PC-9 (cell line): Measurements from ENCODE around the gene CYTH3. TPM values are rescaled to one million over a fixed set of nuclear protein-coding genes. Genes with fewer than 3 reads are reported as not detected.

Source experiments
- BruUV-seq: library from RNA; stranded (reverse); fragments of 400-500 nt; replicated peaks from 2 replicates; lab custom pipeline; 2021; lab: Mats Ljungman, UMichigan
- CTCF ChIA-PET: fragments of 300-600 bp; sonication (Branson Sonifier 250); formaldehyde crosslinking; loops from one replicate; lab custom pipeline; 2022; ENCODE audit warnings: antibody characterized with exemption; lab: Charles Lee
- POLR2A ChIA-PET: fragments of 300-600 bp; sonication (Branson Sonifier 250); formaldehyde crosslinking; loops from one replicate; lab custom pipeline; 2022; ENCODE audit warnings: antibody characterized with exemption; ENCODE audit not compliant: unreplicated experiment; lab: Charles Lee
- DNase-seq, 2 experiments: peaks; one replicate each; pipeline versions ENCODE4 v3.0.0 to v3.0.0-alpha.2; 2015 to 2022; ENCODE audit warnings: mixed read lengths in 1 of 2
- H2AFZ ChIP-seq: fragments of 200-600 bp; sonication (generic); 2 replicates; pipeline ENCODE4 v1.8.1; 2017; ENCODE audit warnings: antibody characterized with exemption
- H3F3A ChIP-seq: fragments of 200-600 bp; sonication (generic); 2 replicates; pipeline ENCODE4 v1.8.1; 2017; ENCODE audit warnings: antibody characterized with exemption, mild to moderate bottlenecking, low read depth; ENCODE audit not compliant: insufficient read depth
- H3K27ac ChIP-seq: fragments of 200-600 bp; sonication (generic); 2 replicates; pipeline ENCODE4 v1.6.1; 2016; ENCODE audit warnings: mixed run types
- H3K27me3 ChIP-seq: fragments of 200-600 bp; sonication (generic); 2 replicates; pipeline ENCODE4 v1.6.1; 2016; ENCODE audit warnings: low read depth, mixed run types; ENCODE audit not compliant: insufficient read depth
- H3K36me3 ChIP-seq: fragments of 200-600 bp; sonication (generic); 2 replicates; pipeline ENCODE4 v1.6.1; 2016; ENCODE audit warnings: low read depth, mixed run types
- H3K4me1 ChIP-seq: fragments of 200-600 bp; sonication (generic); replicated peaks from 2 replicates; pipeline ENCODE4 v1.6.1; 2016; ENCODE audit warnings: mixed run types; ENCODE audit not compliant: insufficient read depth
- H3K4me2 ChIP-seq: fragments of 200-600 bp; sonication (generic); 2 replicates; pipeline ENCODE4 v1.6.1; 2017; ENCODE audit warnings: mixed run types
- H3K4me3 ChIP-seq: fragments of 200-600 bp; sonication (generic); 2 replicates; pipeline ENCODE4 v1.6.1; 2016; ENCODE audit warnings: mixed run types
- H3K79me2 ChIP-seq: fragments of 200-600 bp; sonication (generic); 2 replicates; pipeline ENCODE4 v1.6.1; 2017; ENCODE audit warnings: low read depth, mixed run types
- H3K9me2 ChIP-seq: fragments of 200-600 bp; sonication (generic); 2 replicates; pipeline ENCODE4 v1.8.1; 2017; ENCODE audit warnings: mild to moderate bottlenecking; ENCODE audit not compliant: insufficient read depth
- H3K9me3 ChIP-seq: fragments of 200-600 bp; sonication (generic); 2 replicates; pipeline ENCODE4 v1.8.1; 2016; ENCODE audit warnings: low read depth; ENCODE audit not compliant: insufficient read depth
- H4K20me1 ChIP-seq: fragments of 200-600 bp; sonication (generic); 2 replicates; pipeline ENCODE4 v1.8.1; 2017; ENCODE audit not compliant: insufficient read depth
- CTCF ChIP-seq: fragments of 200-600 bp; sonication (generic); conservative IDR thresholded peaks from 2 replicates; pipeline ENCODE4 v1.6.1; 2017; ENCODE audit warnings: mixed run types, antibody characterized with exemption, mild to moderate bottlenecking, moderate library complexity
- EZH2 ChIP-seq: fragments of 200-600 bp; sonication (generic); IDR thresholded peaks from 2 replicates; pipeline ENCODE4 v1.8.0; 2017; ENCODE audit warnings: antibody characterized with exemption, low read depth
- intact Hi-C: fragments of 100-400 bp; cut with micrococcal nuclease; formaldehyde crosslinking; loops from one replicate; pipeline ENCODE4 v1.10.0; 2022; ENCODE audit not compliant: unreplicated experiment
- total RNA-seq: library from RNA; stranded (reverse); gene quantifications from 2 replicates; pipeline ENCODE4 v1.2.3, GENCODE V29; 2021

The CYTH3 gene
- total RNA-seq, 1 experiment from 2014 or later = 84.4 TPM

- Histone ChIP-seq H3K9me3 (no peaks in the 10 kb centered on the region), H3K27me3 (no peaks in the 10 kb centered on the region), H4K20me1 (no peaks in the 10 kb centered on the region), H3K4me3 (no peak overlapping the region), H3F3A (0 out of 2 replicates have a peak, but pooled peaks cover 5% of the 10 kb centered on the region), H3K27ac (no peak overlapping the region), H3K79me2 (peaks cover 73% of the 10 kb centered on the region), H3K4me1 (0 out of 2 replicates have a peak, but pooled peaks cover 6% of the 10 kb centered on the region), H3K4me2 (no peak overlapping the region), H3K36me3 (no peaks in the 10 kb centered on the region), H3K9me2 (no peaks in the 10 kb centered on the region), H2AFZ (no peak overlapping the region)
- ChIA-PET CTCF (interaction anchor here (0.5 kb wide), 1 partner anchor 116 kb away, joined by 8 read pairs; no protein-coding TSS in a partner anchor), POLR2A (interaction anchor here (0.6 kb wide), 2 partner anchors 165 to 460 kb away, joined by 3 to 10 read pairs; no protein-coding TSS in a partner anchor)
- intact Hi-C loops = loop anchor here (1.0 kb wide), 1 partner anchor 10 kb away; no protein-coding TSS in a partner anchor
- TF ChIP-seq CTCF = no peak
- no peak for TF ChIP-seq EZH2
- no peak for DNase-seq
- no TSS peak for BruUV-seq
These were observed 11.9 kb downstream of the CYTH3 start for GRCh38 chr7:6260291-6261187.

GRCh38 chr7:6259257-6259656, 13.2 kb downstream of the CYTH3 start:
- POLR2A ChIA-PET = interaction anchor here (0.6 kb wide), 1 partner anchor 20 kb away, joined by 3 read pairs; no protein-coding TSS in a partner anchor
- Histone ChIP-seq H3K27ac (no peak overlapping the region), H4K20me1 (no peaks in the 10 kb centered on the region), H3K36me3 (no peaks in the 10 kb centered on the region), H3K4me1 (0 out of 2 replicates have a peak, but pooled peaks cover 6% of the 10 kb centered on the region), H3F3A (peaks cover 11% of the 10 kb centered on the region; the same call in 1 of the 2 replicates), H3K4me2 (no peak overlapping the region), H3K9me3 (no peaks in the 10 kb centered on the region), H2AFZ (no peak overlapping the region), H3K9me2 (no peaks in the 10 kb centered on the region), H3K4me3 (no peak overlapping the region), H3K27me3 (no peaks in the 10 kb centered on the region), H3K79me2 (peaks cover 77% of the 10 kb centered on the region)
- intact Hi-C loops = no loop called here
- no peak for DNase-seq
- no TSS peak for BruUV-seq
- TF ChIP-seq CTCF (no peak), EZH2 (no peak)
- CTCF ChIA-PET = no interaction called here

- H3K4me3 ChIP-seq = no peak overlapping the region
- H3K79me2 ChIP-seq = peaks cover 70% of the 10 kb centered on the region
- intact Hi-C loops = no loop called here
- H3K36me3 ChIP-seq = no peaks in the 10 kb centered on the region
- DNase-seq = no peak
- ChIA-PET POLR2A (interaction anchor here (0.6 kb wide), 2 partner anchors 19 to 493 kb away, joined by 3 to 4 read pairs; no protein-coding TSS in a partner anchor), CTCF (no interaction called here)
- no peak overlapping the region for H2AFZ ChIP-seq
- H3K9me3 ChIP-seq = no peaks in the 10 kb centered on the region
- no peaks in the 10 kb centered on the region for H3K27me3 ChIP-seq
- H4K20me1 ChIP-seq = no peaks in the 10 kb centered on the region
- no peaks in the 10 kb centered on the region for H3K9me2 ChIP-seq
- H3K4me2 ChIP-seq = no peak overlapping the region
- no TSS peak for BruUV-seq
- peaks cover 11% of the 10 kb centered on the region; the same call in 1 of the 2 replicates for H3F3A ChIP-seq
- TF ChIP-seq CTCF = no peak
- no peak for TF ChIP-seq EZH2
- H3K4me1 ChIP-seq = 0 out of 2 replicates have a peak, but pooled peaks cover 6% of the 10 kb centered on the region
- no peak overlapping the region for H3K27ac ChIP-seq
These were observed 13.8 kb downstream of the CYTH3 start for GRCh38 chr7:6258440-6259182.
